HepG2 (cell line): ENCODE data around the gene PGA5. TPM values are rescaled to one million over a fixed set of nuclear protein-coding genes. Genes with fewer than 3 reads are reported as not detected.

ENCODE experiments used
- AKAP8 ChIP-seq: sonication (generic); formaldehyde crosslinking; IDR thresholded peaks from 2 replicates; pipeline ENCODE4 v1.5.1; 2020; ENCODE audit warnings: mild to moderate bottlenecking, missing genetic modification reagents
- EP300 ChIP-seq, 3 experiments: sonication (generic) in 1 of 3; formaldehyde crosslinking in 1 of 3; IDR thresholded peaks; 2 replicates each; pipeline versions ENCODE4 v1.5.1 to v1.6.1; 2011 to 2020; ENCODE audit warnings: low read depth in 2 of 3, low read length in 2 of 3, borderline replicate concordance in 1 of 3, improper control_type of control experiment in 1 of 3, mild to moderate bottlenecking in 1 of 3, missing genetic modification reagents in 1 of 3, moderate library complexity in 1 of 3
- GLI4 ChIP-seq: sonication (generic); formaldehyde crosslinking; IDR thresholded peaks from 2 replicates; pipeline ENCODE4 v1.5.1; 2020; ENCODE audit warnings: missing genetic modification reagents, mild to moderate bottlenecking, moderate library complexity, borderline replicate concordance
- HOXA3 ChIP-seq: sonication (generic); formaldehyde crosslinking; IDR thresholded peaks from 2 replicates; pipeline ENCODE4 v1.5.0; 2020; ENCODE audit warnings: missing genetic modification reagents
- JUN ChIP-seq: sonication (generic); formaldehyde crosslinking; IDR thresholded peaks from 2 replicates; pipeline ENCODE4 v1.4.0; 2020; ENCODE audit warnings: mild to moderate bottlenecking, missing genetic modification reagents
- KDM2A ChIP-seq: sonication (generic); formaldehyde crosslinking; IDR thresholded peaks from 2 replicates; pipeline ENCODE4 v1.4.0; 2020; ENCODE audit warnings: low read depth, missing genetic modification reagents, borderline replicate concordance
- PHF20 ChIP-seq: sonication (generic); formaldehyde crosslinking; IDR thresholded peaks from 2 replicates; pipeline ENCODE4 v1.5.0; 2020; ENCODE audit warnings: mild to moderate bottlenecking, missing genetic modification reagents
- PHF21A ChIP-seq: sonication (generic); formaldehyde crosslinking; IDR thresholded peaks from 2 replicates; pipeline ENCODE4 v1.5.0; 2020; ENCODE audit warnings: mild to moderate bottlenecking, missing genetic modification reagents
- SNAPC2 ChIP-seq: sonication (generic); formaldehyde crosslinking; IDR thresholded peaks from 2 replicates; pipeline ENCODE4 v1.8.1; 2022; ENCODE audit warnings: mild to moderate bottlenecking, missing genetic modification reagents
- SOX6 ChIP-seq, 2 experiments: fragments of 450-650 bp in 1 of 2; sonication (generic) in 1 of 2; formaldehyde crosslinking in 1 of 2; IDR thresholded peaks; 2 replicates each; pipeline versions ENCODE4 v1.4.0 to v1.6.1; 2017 to 2020; ENCODE audit warnings: antibody characterized with exemption in 1 of 2, mild to moderate bottlenecking in 1 of 2, missing genetic modification reagents in 1 of 2
- SSRP1 ChIP-seq: IDR thresholded peaks from 2 replicates; pipeline ENCODE4 v1.6.1; 2016; ENCODE audit warnings: control low read depth
- TBL1XR1 ChIP-seq: fragments of 150-350 bp; IDR thresholded peaks from 2 replicates; pipeline ENCODE4 v1.6.1; 2014; ENCODE audit warnings: borderline replicate concordance, low read length; ENCODE audit not compliant: partially characterized antibody
- U2AF2 ChIP-seq: fragments of 200-400 bp; formaldehyde crosslinking; IDR thresholded peaks from 2 replicates; pipeline ENCODE4 v1.6.1; 2017; ENCODE audit warnings: low read depth, mild to moderate bottlenecking, low read length
- ZBTB8A ChIP-seq: sonication (generic); formaldehyde crosslinking; IDR thresholded peaks from 2 replicates; pipeline ENCODE4 v1.4.0; 2020; ENCODE audit warnings: mild to moderate bottlenecking, low read depth, missing genetic modification reagents, borderline replicate concordance
- ZFYVE20 ChIP-seq: sonication (generic); formaldehyde crosslinking; IDR thresholded peaks from 2 replicates; pipeline ENCODE4 v1.8.0; 2023; ENCODE audit warnings: low read depth, mild to moderate bottlenecking, moderate library complexity, missing genetic modification reagents, borderline replicate concordance
- ZNF235 ChIP-seq: sonication (generic); formaldehyde crosslinking; IDR thresholded peaks from 2 replicates; pipeline ENCODE4 v1.8.1; 2023; ENCODE audit warnings: mild to moderate bottlenecking, missing genetic modification reagents, borderline replicate concordance
- ZNF556 ChIP-seq: sonication (generic); formaldehyde crosslinking; IDR thresholded peaks from 2 replicates; pipeline ENCODE4 v1.4.0; 2020; ENCODE audit warnings: mild to moderate bottlenecking, missing genetic modification reagents, borderline replicate concordance
- ZNF589 ChIP-seq: sonication (generic); formaldehyde crosslinking; conservative IDR thresholded peaks from 2 replicates; pipeline ENCODE4 v1.8.0; 2022; ENCODE audit warnings: mild to moderate bottlenecking, moderate library complexity, missing genetic modification reagents
- polyA plus RNA-seq, 8 experiments: library from polyadenylated mRNA; depleted of rRNA in 3 of 8; stranded (reverse) in 7 of 8; unstranded in 1 of 8; fragments of >200 nt; fragmentation: Illumina TruSeq in 4 of 8; extraction: Trizol in 4 of 8; gene quantifications; 2 replicates each; pipeline versions ENCODE4 v1.2.1 to v1.2.3, GENCODE V29; 2011 to 2016; ENCODE audit warnings: low read depth in 4 of 8, missing spikeins in 1 of 8, mixed read lengths in 1 of 8; ENCODE audit not compliant: insufficient read depth in 1 of 8
- total RNA-seq, 5 experiments: library from RNA; depleted of rRNA; stranded (reverse); fragments of >200 nt; fragmentation: Illumina TruSeq; extraction: Trizol; gene quantifications; 2 replicates each; pipeline ENCODE4 v1.2.3, GENCODE V29; 2016; ENCODE audit warnings: low read depth in 1 of 5
- TF ChIP-seq, protein P1 (sequence below): sonication (generic); formaldehyde crosslinking; IDR thresholded peaks from 2 replicates; pipeline ENCODE4 v1.8.0; 2022; ENCODE audit warnings: missing genetic modification reagents, mild to moderate bottlenecking, moderate library complexity, borderline replicate concordance
- TF ChIP-seq, protein P2 (sequence below): sonication (generic); formaldehyde crosslinking; IDR thresholded peaks from 2 replicates; pipeline ENCODE4 v1.5.0; 2020; ENCODE audit warnings: missing genetic modification reagents, mild to moderate bottlenecking, borderline replicate concordance
- TF ChIP-seq, protein P3 (sequence below): sonication (generic); formaldehyde crosslinking; IDR thresholded peaks from 2 replicates; pipeline ENCODE4 v1.4.0; 2020; ENCODE audit warnings: mild to moderate bottlenecking, low read depth, missing genetic modification reagents
- TF ChIP-seq, protein P4 (sequence below): sonication (generic); formaldehyde crosslinking; IDR thresholded peaks from 2 replicates; pipeline ENCODE4 v1.4.0; 2020; ENCODE audit warnings: mild to moderate bottlenecking, missing genetic modification reagents

PGA5 gene
- total and polyA plus RNA-seq, 2 of the 13 experiments (the other 11 are each of a cell fraction or from before 2014, with no cell fraction given), result not detected

DNA sequence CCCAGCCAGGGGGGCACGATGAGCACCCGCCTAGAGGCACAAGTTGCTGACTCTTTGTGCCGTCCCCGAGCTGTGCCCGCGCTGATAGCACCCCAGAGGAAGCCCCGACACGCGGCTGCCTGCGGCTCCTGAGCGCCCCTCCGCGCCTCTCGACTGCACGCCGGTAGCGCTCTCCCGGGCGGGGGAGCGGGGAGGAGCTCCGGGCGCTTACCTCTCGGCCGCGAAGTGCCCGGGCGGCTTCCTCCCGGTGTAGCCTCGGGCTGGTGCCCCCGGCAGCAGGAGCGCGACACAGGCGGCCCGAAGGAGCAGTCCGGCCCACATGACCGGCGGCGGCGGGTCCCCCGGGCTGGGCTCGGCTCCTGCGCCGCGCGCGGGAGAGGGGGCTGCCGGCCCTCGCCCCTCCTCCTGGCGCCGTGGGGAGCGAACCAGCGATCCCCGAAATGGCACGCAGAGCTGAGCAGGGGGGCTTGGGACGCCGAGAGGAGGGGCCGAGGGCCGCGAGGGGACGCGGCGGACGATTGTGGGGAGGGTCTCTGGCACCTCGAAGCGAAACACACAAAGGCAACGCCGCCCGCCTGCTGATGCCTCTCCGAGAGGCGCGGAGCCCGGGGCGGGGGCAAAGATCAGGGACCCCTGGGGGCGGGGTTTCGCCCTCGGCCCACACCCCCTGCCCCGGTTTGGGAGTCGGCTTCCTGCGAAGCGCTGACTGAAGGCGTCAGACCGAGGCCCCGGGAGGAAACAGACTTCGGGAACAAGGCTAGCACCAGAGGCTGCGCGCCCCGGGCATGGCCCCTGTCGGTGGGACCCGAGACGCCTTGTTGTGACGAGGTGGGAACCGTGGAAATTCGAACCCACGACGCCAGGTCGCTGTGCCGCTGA is 54.0 kb downstream of the PGA5 start, which contains the start of gene VWCE (continued):
- TF ChIP-seq, protein P1, sequence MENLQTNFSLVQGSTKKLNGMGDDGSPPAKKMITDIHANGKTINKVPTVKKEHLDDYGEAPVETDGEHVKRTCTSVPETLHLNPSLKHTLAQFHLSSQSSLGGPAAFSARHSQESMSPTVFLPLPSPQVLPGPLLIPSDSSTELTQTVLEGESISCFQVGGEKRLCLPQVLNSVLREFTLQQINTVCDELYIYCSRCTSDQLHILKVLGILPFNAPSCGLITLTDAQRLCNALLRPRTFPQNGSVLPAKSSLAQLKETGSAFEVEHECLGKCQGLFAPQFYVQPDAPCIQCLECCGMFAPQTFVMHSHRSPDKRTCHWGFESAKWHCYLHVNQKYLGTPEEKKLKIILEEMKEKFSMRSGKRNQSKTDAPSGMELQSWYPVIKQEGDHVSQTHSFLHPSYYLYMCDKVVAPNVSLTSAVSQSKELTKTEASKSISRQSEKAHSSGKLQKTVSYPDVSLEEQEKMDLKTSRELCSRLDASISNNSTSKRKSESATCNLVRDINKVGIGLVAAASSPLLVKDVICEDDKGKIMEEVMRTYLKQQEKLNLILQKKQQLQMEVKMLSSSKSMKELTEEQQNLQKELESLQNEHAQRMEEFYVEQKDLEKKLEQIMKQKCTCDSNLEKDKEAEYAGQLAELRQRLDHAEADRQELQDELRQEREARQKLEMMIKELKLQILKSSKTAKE (CRISPR knock-in tag), result peak; percentile 32; the same call in 1 of the 2 replicates
- TF ChIP-seq JUN (CRISPR knock-in tag) (no peak; the same call in 1 of the 2 replicates), GLI4 (CRISPR knock-in tag) (peak; percentile 37; the same call in 1 of the 2 replicates), ZBTB8A (CRISPR knock-in tag) (0 out of 2 replicates have a peak, but pooled peaks have one; percentile 5), ZNF235 (0 out of 2 replicates have a peak, but pooled peaks have one; percentile 64), TBL1XR1 (no peak), AKAP8 (CRISPR knock-in tag) (0 out of 2 replicates have a peak, but pooled peaks have one; percentile 13), SSRP1 (CRISPR knock-in tag) (0 out of 2 replicates have a peak, but pooled peaks have one; percentile 73), U2AF2 (no peak), ZNF556 (CRISPR knock-in tag) (no peak; the same call in 1 of the 2 replicates), EP300 (IDR thresholded peaks at IDR 0.05; ENCODE audit: low read depth in 2 of 2, low read length in 2 of 2) (no peak), EP300 (CRISPR knock-in tag; IDR thresholded peaks at IDR 0.05; ENCODE audit: borderline replicate concordance) (no peak), SNAPC2 (CRISPR knock-in tag) (0 out of 2 replicates have a peak, but pooled peaks have one; percentile 4), SOX6 (IDR thresholded peaks at IDR 0.05) (no peak), SOX6 (CRISPR knock-in tag; IDR thresholded peaks at IDR 0.05) (peak; percentile 54), ZNF589 (CRISPR knock-in tag) (0 out of 2 replicates have a peak, but pooled peaks have one; percentile 48), HOXA3 (peak; percentile 49; the same call in 1 of the 2 replicates), PHF21A (CRISPR knock-in tag) (peak; percentile 72), KDM2A (peak; percentile 92), PHF20 (CRISPR knock-in tag) (peak; percentile 57; the same call in 1 of the 2 replicates), ZFYVE20 (CRISPR knock-in tag) (0 out of 2 replicates have a peak, but pooled peaks have one; percentile 34)
- TF ChIP-seq, protein P2, sequence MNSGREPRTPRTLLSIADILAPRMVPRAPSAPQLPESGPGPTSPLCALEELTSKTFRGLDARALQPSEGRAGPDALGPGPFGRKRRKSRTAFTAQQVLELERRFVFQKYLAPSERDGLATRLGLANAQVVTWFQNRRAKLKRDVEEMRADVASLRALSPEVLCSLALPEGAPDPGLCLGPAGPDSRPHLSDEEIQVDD (CRISPR knock-in tag), result peak; percentile 39; the same call in 1 of the 2 replicates
- TF ChIP-seq, protein P3, sequence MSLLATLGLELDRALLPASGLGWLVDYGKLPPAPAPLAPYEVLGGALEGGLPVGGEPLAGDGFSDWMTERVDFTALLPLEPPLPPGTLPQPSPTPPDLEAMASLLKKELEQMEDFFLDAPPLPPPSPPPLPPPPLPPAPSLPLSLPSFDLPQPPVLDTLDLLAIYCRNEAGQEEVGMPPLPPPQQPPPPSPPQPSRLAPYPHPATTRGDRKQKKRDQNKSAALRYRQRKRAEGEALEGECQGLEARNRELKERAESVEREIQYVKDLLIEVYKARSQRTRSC (CRISPR knock-in tag), result no peak
- TF ChIP-seq, protein P4, sequence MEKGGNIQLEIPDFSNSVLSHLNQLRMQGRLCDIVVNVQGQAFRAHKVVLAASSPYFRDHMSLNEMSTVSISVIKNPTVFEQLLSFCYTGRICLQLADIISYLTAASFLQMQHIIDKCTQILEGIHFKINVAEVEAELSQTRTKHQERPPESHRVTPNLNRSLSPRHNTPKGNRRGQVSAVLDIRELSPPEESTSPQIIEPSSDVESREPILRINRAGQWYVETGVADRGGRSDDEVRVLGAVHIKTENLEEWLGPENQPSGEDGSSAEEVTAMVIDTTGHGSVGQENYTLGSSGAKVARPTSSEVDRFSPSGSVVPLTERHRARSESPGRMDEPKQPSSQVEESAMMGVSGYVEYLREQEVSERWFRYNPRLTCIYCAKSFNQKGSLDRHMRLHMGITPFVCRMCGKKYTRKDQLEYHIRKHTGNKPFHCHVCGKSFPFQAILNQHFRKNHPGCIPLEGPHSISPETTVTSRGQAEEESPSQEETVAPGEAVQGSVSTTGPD (CRISPR knock-in tag), result no peak; the same call in 1 of the 2 replicates
